Stimulated activated CD8-positive, alpha-beta memory T cell treated with anti-CD3 and anti-CD28 coated beads, Interleukin-7, amount 100 ng/mL, for 24 hours (primary cell): ENCODE measurements around the gene MICALL2.

Experiments
- DNase-seq: peaks from one replicate; pipeline ENCODE4 v3.0.0-alpha.2; 2020; ENCODE audit warnings: low read depth

The MICALL2 gene

GRCh38 chr7:1413936-1414639 is 45.2 kb downstream of the MICALL2 start:
- no peak for DNase-seq

GRCh38 chr7:1412322-1413261 is 46.7 kb downstream of the MICALL2 start:
- peak; percentile 85 for DNase-seq

GRCh38 chr7:1411414-1411813 is 47.9 kb downstream of the MICALL2 start:
- DNase-seq, result no peak

- no peak for DNase-seq
Observed at GRCh38 chr7:1410992-1411391, 48.3 kb downstream of the MICALL2 start.

- no peak for DNase-seq
Observed at GRCh38 chr7:1409555-1409954, 49.7 kb downstream of the MICALL2 start.

- no peak for DNase-seq
Observed at GRCh38 chr7:1408466-1408865, 50.8 kb downstream of the MICALL2 start.

- DNase-seq, result no peak
Observed at GRCh38 chr7:1407892-1408291, 51.4 kb downstream of the MICALL2 start.

GRCh38 chr7:1404898-1405548 is 54.2 kb downstream of the MICALL2 start:
- no peak for DNase-seq

GRCh38 chr7:1404460-1404809 is 54.8 kb downstream of the MICALL2 start:
- no peak for DNase-seq

GRCh38 chr7:1403638-1404459 is 55.4 kb downstream of the MICALL2 start:
- DNase-seq, result no peak

- no peak for DNase-seq
Observed at GRCh38 chr7:1402791-1403637, 56.3 kb downstream of the MICALL2 start.

GRCh38 chr7:1402110-1402790 is 57.0 kb downstream of the MICALL2 start:
- DNase-seq, result no peak

GRCh38 chr7:1401011-1401410 is 58.3 kb downstream of the MICALL2 start:
- no peak for DNase-seq

GRCh38 chr7:1400371-1400770 is 58.9 kb downstream of the MICALL2 start:
- no peak for DNase-seq

GRCh38 chr7:1397491-1398327 is 61.6 kb downstream of the MICALL2 start:
- no peak for DNase-seq

GRCh38 chr7:1396195-1396594 is 63.1 kb downstream of the MICALL2 start:
- DNase-seq, result no peak

- DNase-seq, result no peak
Observed at GRCh38 chr7:1395211-1396070, 63.8 kb downstream of the MICALL2 start.

- DNase-seq, result no peak
Observed at GRCh38 chr7:1394371-1394770, 64.9 kb downstream of the MICALL2 start.

- DNase-seq, result no peak
Observed at GRCh38 chr7:1393421-1393820, 65.8 kb downstream of the MICALL2 start.
